UCSD-AML1 (cell line): ENCODE data around the gene JAKMIP3.

Experiments used
- DNase-seq: peaks from one replicate; lab custom pipeline; 2025; ENCODE audit not compliant: unreplicated experiment; lab: John Stamatoyannopoulos, UW

JAKMIP3 gene

GRCh38 chr10:132109341-132110110 is 43.8 kb downstream of the JAKMIP3 start:
- DNase-seq, result no peak

GRCh38 chr10:132110111-132110521 is 44.4 kb downstream of the JAKMIP3 start:
- no peak for DNase-seq

GRCh38 chr10:132110713-132111112 is 45.0 kb downstream of the JAKMIP3 start:
- DNase-seq, result no peak

GRCh38 chr10:132111121-132111731 is 45.5 kb downstream of the JAKMIP3 start:
- no peak for DNase-seq

GRCh38 chr10:132111871-132112341 is 46.2 kb downstream of the JAKMIP3 start:
- no peak for DNase-seq

GRCh38 chr10:132112611-132113010 is 46.9 kb downstream of the JAKMIP3 start:
- no peak for DNase-seq

GRCh38 chr10:132113206-132113605 is 47.5 kb downstream of the JAKMIP3 start:
- no peak for DNase-seq

GRCh38 chr10:132113766-132114365 is 48.1 kb downstream of the JAKMIP3 start:
- no peak for DNase-seq

- no peak for DNase-seq
Measured at GRCh38 chr10:132114953-132115520, 49.3 kb downstream of the JAKMIP3 start.
